HCT116 (cell line): ENCODE results near the gene IPO11. TPM values are rescaled to one million over a fixed set of nuclear protein-coding genes. Genes with fewer than 3 reads are reported as not detected.
"Not testable (repeated sequence)": the region's sequence is repeated elsewhere in the genome, so short reads cannot be mapped to it uniquely, and the experiment has no call there.

Experiments
- ATAC-seq: fragments of 200-7000 bp; cut with Tn5 transposase; 2 replicates; pipeline ENCODE4 v1.9.1; 2020; ENCODE audit warnings: mild to moderate bottlenecking, moderate library complexity
- BruUV-seq: library from RNA; stranded (reverse); fragments of 400-500 nt; replicated peaks from 2 replicates; lab custom pipeline; 2021; lab: Mats Ljungman, UMichigan
- CTCF ChIA-PET: fragments of 300-600 bp; sonication (Branson Sonifier 250); formaldehyde crosslinking; loops from one replicate; lab custom pipeline; 2021; ENCODE audit warnings: antibody characterized with exemption; lab: Charles Lee
- POLR2A ChIA-PET: fragments of 300-600, 350-600 bp; sonication (Branson Sonifier 250); formaldehyde crosslinking; loops from one replicate; lab custom pipeline; 2021; ENCODE audit warnings: antibody characterized with exemption; lab: Charles Lee
- RAD21 ChIA-PET, 2 experiments: fragments of 300-600 bp; sonication (Branson Sonifier 250); formaldehyde crosslinking; loops; one replicate each; lab custom pipeline; 2023; ENCODE audit warnings: low total read pairs in 2 of 2; ENCODE audit not compliant: uncharacterized antibody in 2 of 2, unreplicated experiment in 2 of 2, low non-redundant PET in 1 of 2; lab: Charles Lee
- DNase-seq: peaks from one replicate; pipeline ENCODE4 v3.0.0-alpha.2; 2010; ENCODE audit warnings: low read depth, low spot score
- H2AFZ ChIP-seq: fragments of 200-600 bp; shearing (Covaris generic), sonication (generic); 2 replicates; pipeline ENCODE4 v1.6.1; 2017; ENCODE audit warnings: low read depth, mixed run types, mixed read lengths, antibody characterized with exemption, low read length; ENCODE audit not compliant: poor library complexity, severe bottlenecking
- H3K27ac ChIP-seq: 2 replicates; pipeline ENCODE4 v1.5.1; 2012; ENCODE audit warnings: low read depth, low read length
- H3K27me3 ChIP-seq: fragments of 200-600 bp; sonication (generic); 2 replicates; pipeline ENCODE4 v1.6.1; 2016; ENCODE audit warnings: mixed run types, low read length, mixed read lengths; ENCODE audit not compliant: insufficient read depth
- H3K36me3 ChIP-seq, 2 experiments: fragments of 200-500 bp in 1 of 2; fragments of 200-600 bp in 1 of 2; sonication (Bioruptor generic) in 1 of 2; sonication (generic) in 1 of 2; 2 replicates each; pipeline versions ENCODE4 v1.5.1 to v1.6.1; 2014 to 2016; ENCODE audit warnings: low read length in 2 of 2, inconsistent platforms in 1 of 2, mixed read lengths in 1 of 2, mixed run types in 1 of 2; ENCODE audit not compliant: insufficient read depth in 2 of 2, control insufficient read depth in 1 of 2
- H3K4me1 ChIP-seq, 2 experiments: fragments of 200-600 bp in 1 of 2; sonication (generic) in 1 of 2; 2 replicates each; pipeline versions ENCODE4 v1.5.1 to v1.6.1; 2012 to 2017; ENCODE audit warnings: low read length in 2 of 2, inconsistent platforms in 1 of 2, mild to moderate bottlenecking in 1 of 2, mixed read lengths in 1 of 2, mixed run types in 1 of 2, moderate library complexity in 1 of 2; ENCODE audit not compliant: insufficient read depth in 2 of 2, control insufficient read depth in 1 of 2
- H3K4me2 ChIP-seq: fragments of 200-600 bp; sonication (generic); 2 replicates; pipeline ENCODE4 v1.6.1; 2017; ENCODE audit warnings: mixed run types, low read length, mixed read lengths
- H3K4me3 ChIP-seq, 2 experiments: fragments of 200-600 bp in 1 of 2; sonication (generic) in 1 of 2; replicated peaks in 1 of 2; 2 replicates each; pipeline ENCODE4 v1.5.1; 2011 to 2016; ENCODE audit warnings: low read length in 2 of 2, control low read depth in 1 of 2, low read depth in 1 of 2, mild to moderate bottlenecking in 1 of 2, mixed read lengths in 1 of 2, mixed run types in 1 of 2
- H3K79me2 ChIP-seq: fragments of 200-600 bp; sonication (generic); 2 replicates; pipeline ENCODE4 v1.6.1; 2017; ENCODE audit warnings: mild to moderate bottlenecking, mixed run types, low read length, moderate library complexity, mixed read lengths; ENCODE audit not compliant: insufficient read depth
- H3K9ac ChIP-seq: fragments of 200-600 bp; sonication (generic); 2 replicates; pipeline ENCODE4 v1.6.1; 2016; ENCODE audit warnings: low read length, mixed read lengths
- H3K9me2 ChIP-seq: fragments of 200-600 bp; sonication (generic), shearing (Covaris generic); 2 replicates; pipeline ENCODE4 v1.6.1; 2017; ENCODE audit warnings: mixed run types, mild to moderate bottlenecking, moderate library complexity; ENCODE audit not compliant: insufficient read depth
- H3K9me3 ChIP-seq, 2 experiments: fragments of 200-500 bp in 1 of 2; fragments of 200-600 bp in 1 of 2; sonication (Bioruptor generic) in 1 of 2; sonication (generic) in 1 of 2; 2 replicates each; pipeline ENCODE4 v1.6.1; 2014 to 2017; ENCODE audit warnings: low read length in 2 of 2, mixed read lengths in 2 of 2, inconsistent platforms in 1 of 2, low read depth in 1 of 2, mild to moderate bottlenecking in 1 of 2, mixed run types in 1 of 2, moderate library complexity in 1 of 2; ENCODE audit not compliant: control insufficient read depth in 1 of 2, insufficient read depth in 1 of 2
- H4K20me1 ChIP-seq: fragments of 200-600 bp; sonication (generic), shearing (Covaris generic); 2 replicates; pipeline ENCODE4 v1.6.1; 2017; ENCODE audit warnings: mixed run types, mild to moderate bottlenecking, moderate library complexity; ENCODE audit not compliant: insufficient read depth
- CBX3 ChIP-seq: IDR thresholded peaks from 2 replicates; pipeline ENCODE4 v1.6.1; 2012; ENCODE audit warnings: low read depth
- ZBTB33 ChIP-seq: IDR thresholded peaks from 2 replicates; pipeline ENCODE4 v1.6.1; 2011; ENCODE audit warnings: mild to moderate bottlenecking, low read length, moderate library complexity; ENCODE audit not compliant: insufficient replicate concordance; ENCODE audit errors: extremely low read depth
- ZFX ChIP-seq: fragments of 450-650 bp; IDR thresholded peaks from 2 replicates; pipeline ENCODE4 v1.6.1; 2017
- intact Hi-C: fragments of 100-400 bp; cut with micrococcal nuclease; formaldehyde crosslinking; loops from 2 replicates; pipeline ENCODE4 v1.10.0; 2022
- total RNA-seq: library from RNA; stranded (reverse); gene quantifications from one replicate; pipeline ENCODE4 v1.2.1, GENCODE V29; 2021; ENCODE audit not compliant: unreplicated experiment

IPO11 gene
- total RNA-seq, 1 experiment from 2014 or later, result 55.1 TPM

DNA sequence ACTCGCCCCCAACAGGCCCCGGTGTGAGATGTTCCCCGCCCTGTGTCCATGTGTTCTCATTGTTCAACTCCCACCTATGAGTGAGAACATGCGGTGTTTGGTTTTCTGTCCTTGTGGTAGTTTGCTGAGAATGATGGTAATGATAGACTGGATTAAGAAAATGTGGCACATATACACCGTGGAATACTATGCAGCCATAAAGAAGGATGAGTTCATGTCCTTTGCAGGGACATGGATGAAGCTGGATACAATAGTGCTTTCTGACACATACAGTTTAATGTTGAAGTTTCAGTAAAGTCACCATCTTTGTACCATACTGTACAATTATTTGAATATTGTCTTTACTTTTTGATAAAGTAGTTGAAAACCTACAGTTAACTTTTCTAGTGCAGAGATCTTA lies 96.2 kb downstream of the IPO11 start:
- CTCF ChIA-PET, H3K4me1 ChIP-seq, H3K4me2 ChIP-seq, H3K4me3 ChIP-seq, H4K20me1 ChIP-seq, H3K36me3 ChIP-seq, H3K27ac ChIP-seq, H3K9ac ChIP-seq, H3K27me3 ChIP-seq, intact Hi-C loops, H2AFZ ChIP-seq, ATAC-seq, H3K9me3 ChIP-seq, POLR2A ChIA-PET, H3K79me2 ChIP-seq, RAD21 ChIA-PET, DNase-seq, H3K9me2 ChIP-seq, BruUV-seq: not testable (repeated sequence)

DNA sequence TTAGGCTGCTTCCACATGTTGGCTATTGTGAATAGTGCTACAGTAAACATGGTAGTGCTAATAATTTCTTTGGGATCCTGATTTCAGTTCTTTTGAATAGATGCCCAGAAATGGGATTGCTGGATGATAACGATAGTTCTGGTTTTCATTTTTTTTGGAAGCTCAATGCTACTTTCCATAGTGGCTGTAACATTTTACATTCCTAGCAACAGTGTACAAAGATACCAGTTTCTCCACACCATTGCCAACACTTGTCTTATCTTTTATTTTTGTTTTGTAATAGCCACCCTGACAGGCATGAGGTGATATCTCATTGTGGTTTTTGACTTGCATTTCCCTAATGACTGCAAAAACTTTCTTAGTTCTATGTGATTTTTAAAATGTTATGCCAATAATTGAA lies 97.2 kb downstream of the IPO11 start:
- no peak overlapping the region for H3K27ac ChIP-seq
- BruUV-seq, result no TSS peak
- ChIA-PET POLR2A (no interaction called here), CTCF (no interaction called here), RAD21 (no interaction called here)
- DNase-seq (no peak), ATAC-seq (no peak)
- peaks cover 2 to 7% of the 10 kb centered on the region in 2 experiments; a peak in 1 of 4 replicates for H3K36me3 ChIP-seq
- H3K4me3 ChIP-seq, result no peak overlapping the region
- no peaks in the 10 kb centered on the region; the same call in 1 of the 2 replicates for H4K20me1 ChIP-seq
- H3K27me3 ChIP-seq, result no peaks in the 10 kb centered on the region
- no peak overlapping the region for H3K9ac ChIP-seq
- H3K9me3 ChIP-seq, result no peaks in the 10 kb centered on the region
- no peak for TF ChIP-seq ZFX
- no peak for TF ChIP-seq ZBTB33
- no peak for TF ChIP-seq CBX3
- H3K4me2 ChIP-seq, result no peak overlapping the region
- no peaks in the 10 kb centered on the region for H3K4me1 ChIP-seq
- H3K9me2 ChIP-seq, result no peaks in the 10 kb centered on the region
- intact Hi-C loops, result no loop called here
- no peaks in the 10 kb centered on the region for H3K79me2 ChIP-seq
- no peak overlapping the region for H2AFZ ChIP-seq

GRCh38 chr5:62513085-62513484 lies 100.5 kb downstream of the IPO11 start:
- H3K4me3 ChIP-seq, H3K79me2 ChIP-seq, H3K9ac ChIP-seq, H3K36me3 ChIP-seq, H3K27me3 ChIP-seq, H3K4me1 ChIP-seq, POLR2A ChIA-PET, DNase-seq, H3K9me3 ChIP-seq, H3K4me2 ChIP-seq, intact Hi-C loops, H3K9me2 ChIP-seq, BruUV-seq, H3K27ac ChIP-seq, CTCF ChIA-PET, ATAC-seq, H2AFZ ChIP-seq, RAD21 ChIA-PET, H4K20me1 ChIP-seq: not testable (repeated sequence)
